ENCODE results near the gene DLGAP1.

The DLGAP1 gene

GRCh38 chr18:3983351-3983969 lies 471.6 kb downstream of the DLGAP1 start:
- DNase-seq = no peak

GRCh38 chr18:3982541-3982940 lies 472.6 kb downstream of the DLGAP1 start:
- no peak for DNase-seq

GRCh38 chr18:3979024-3979423 lies 476.1 kb downstream of the DLGAP1 start:
- DNase-seq = no peak

- no peak for DNase-seq
Measured at GRCh38 chr18:3973191-3973850, 481.8 kb downstream of the DLGAP1 start.

GRCh38 chr18:3972291-3972930 lies 482.7 kb downstream of the DLGAP1 start:
- no peak for DNase-seq

- DNase-seq = no peak
Measured at GRCh38 chr18:3970929-3971328, 484.2 kb downstream of the DLGAP1 start.

GRCh38 chr18:3967359-3968180 lies 487.5 kb downstream of the DLGAP1 start:
- DNase-seq = no peak

- no peak for DNase-seq
Measured at GRCh38 chr18:3966642-3967358, 488.3 kb downstream of the DLGAP1 start.

- no peak for DNase-seq
Measured at GRCh38 chr18:3966246-3966641, 488.9 kb downstream of the DLGAP1 start.

- DNase-seq = no peak
Measured at GRCh38 chr18:3960977-3961376, 494.1 kb downstream of the DLGAP1 start.

- DNase-seq = no peak
Measured at GRCh38 chr18:3960142-3960541, 495.0 kb downstream of the DLGAP1 start.

- DNase-seq = no peak
Measured at GRCh38 chr18:3952031-3952430, 503.1 kb downstream of the DLGAP1 start.

- no peak for DNase-seq
Measured at GRCh38 chr18:3950668-3951404, 504.3 kb downstream of the DLGAP1 start.

GRCh38 chr18:3948958-3949357 lies 506.1 kb downstream of the DLGAP1 start:
- DNase-seq = no peak

GRCh38 chr18:3947383-3947782 lies 507.7 kb downstream of the DLGAP1 start:
- DNase-seq = no peak

GRCh38 chr18:3935305-3935704 lies 519.8 kb downstream of the DLGAP1 start:
- DNase-seq = no peak

GRCh38 chr18:3932276-3932675 lies 522.8 kb downstream of the DLGAP1 start:
- no peak for DNase-seq

- DNase-seq = no peak
Measured at GRCh38 chr18:3931542-3932112, 523.5 kb downstream of the DLGAP1 start.

GRCh38 chr18:3931013-3931315 lies 524.1 kb downstream of the DLGAP1 start:
- DNase-seq = no peak

GRCh38 chr18:3930126-3931012 lies 524.7 kb downstream of the DLGAP1 start:
- DNase-seq = no peak

GRCh38 chr18:3924455-3924854 lies 530.7 kb downstream of the DLGAP1 start:
- DNase-seq = no peak
